ENCODE data around the gene EXOG.

Gene EXOG

GRCh38 chr3:38488949-38489348 is 7.2 kb upstream of the EXOG start:
- Histone ChIP-seq H3K36me3 (ENCODE audit: control insufficient read depth in 2 of 2, insufficient read depth in 2 of 2, low read length in 2 of 2) (peaks cover 3 to 13% of the 10 kb centered on the region in 2 donors), H3K4me3 (ENCODE audit: low read length in 2 of 2) (no peak overlapping the region), H3K9ac (ENCODE audit: low read length in 2 of 2) (no peak overlapping the region), H3K4me1 (ENCODE audit: control insufficient read depth, insufficient read depth, low read length) (no peaks in the 10 kb centered on the region), H3K27me3 (ENCODE audit: control insufficient read depth in 1 of 2, insufficient read depth in 2 of 2, low read length in 2 of 2) (no peaks in the 10 kb centered on the region), H3K9me3 (ENCODE audit: control insufficient read depth in 2 of 2, low read length in 2 of 2) (no peaks in the 10 kb centered on the region), H3K27ac (ENCODE audit: low read length) (no peak overlapping the region)

- no peak overlapping the region for H3K27ac ChIP-seq (ENCODE audit: low read length)
- H3K4me1 ChIP-seq (ENCODE audit: control insufficient read depth, insufficient read depth, low read length): no peaks in the 10 kb centered on the region
Measured at GRCh38 chr3:38489766-38490165, 6.4 kb upstream of the EXOG start.

DNA sequence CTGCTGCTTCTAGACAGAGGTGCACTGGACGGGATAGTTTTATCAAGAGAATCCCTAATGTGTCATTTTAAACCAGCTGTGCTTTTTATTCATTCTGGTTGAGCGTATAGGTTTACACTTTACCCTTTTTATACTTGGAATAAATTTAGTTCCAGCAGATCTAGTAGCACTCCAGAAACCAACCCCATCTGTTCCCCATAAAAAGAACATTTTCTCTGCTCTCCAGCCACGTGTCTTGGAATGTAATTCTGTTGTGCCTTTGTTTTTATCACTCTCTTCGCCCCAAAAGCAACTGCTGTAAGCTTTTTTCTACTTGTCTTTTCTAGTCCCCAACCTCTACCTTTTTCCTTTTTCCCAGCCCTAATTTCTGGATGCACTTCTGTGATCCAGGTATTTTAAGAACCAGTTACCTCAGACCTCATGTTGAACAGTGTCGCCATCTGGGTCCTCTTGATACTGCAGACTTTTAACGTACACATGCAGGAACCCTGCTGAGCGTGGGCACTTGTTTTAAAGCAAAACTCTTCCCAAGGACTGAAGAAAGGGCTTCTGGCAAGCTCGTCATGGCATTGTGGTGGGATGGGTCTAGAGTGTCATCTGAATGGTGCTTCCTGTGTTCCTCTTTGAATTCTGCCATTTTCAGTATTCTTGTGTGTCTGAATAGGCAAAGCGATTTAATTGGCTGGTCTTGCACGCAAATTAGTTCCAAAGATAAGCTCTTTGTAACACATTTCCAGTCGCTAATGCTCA is 5.7 kb upstream of the EXOG start:
- Histone ChIP-seq H3K27me3 (ENCODE audit: control insufficient read depth in 1 of 2, insufficient read depth in 2 of 2, low read length in 2 of 2) (no peaks in the 10 kb centered on the region), H3K36me3 (ENCODE audit: control insufficient read depth in 2 of 2, insufficient read depth in 2 of 2, low read length in 2 of 2) (peaks cover 3 to 5% of the 10 kb centered on the region in 2 donors), H3K4me1 (ENCODE audit: control insufficient read depth, insufficient read depth, low read length) (no peaks in the 10 kb centered on the region), H3K27ac (ENCODE audit: low read length) (no peak overlapping the region), H3K9ac (ENCODE audit: low read length in 2 of 2) (no peak overlapping the region), H3K9me3 (ENCODE audit: control insufficient read depth in 2 of 2, low read length in 2 of 2) (no peaks in the 10 kb centered on the region), H3K4me3 (ENCODE audit: low read length in 2 of 2) (no peak overlapping the region)

More at GRCh38 chr3:38489766-38490165, 6.4 kb upstream of the EXOG start:
- H3K27me3 ChIP-seq (ENCODE audit: control insufficient read depth in 1 of 2, insufficient read depth in 2 of 2, low read length in 2 of 2): no peaks in the 10 kb centered on the region
- H3K4me3 ChIP-seq (ENCODE audit: low read length in 2 of 2): no peak overlapping the region
- H3K36me3 ChIP-seq (ENCODE audit: control insufficient read depth in 2 of 2, insufficient read depth in 2 of 2, low read length in 2 of 2): peaks cover 3 to 8% of the 10 kb centered on the region in 2 donors
- H3K9ac ChIP-seq (ENCODE audit: low read length in 2 of 2): no peak overlapping the region
- H3K9me3 ChIP-seq (ENCODE audit: control insufficient read depth in 2 of 2, low read length in 2 of 2): no peaks in the 10 kb centered on the region

- Histone ChIP-seq H3K27me3 (ENCODE audit: control insufficient read depth in 1 of 2, insufficient read depth in 2 of 2, low read length in 2 of 2) (no peaks in the 10 kb centered on the region), H3K4me3 (ENCODE audit: low read length in 2 of 2) (no peak overlapping the region), H3K36me3 (ENCODE audit: control insufficient read depth in 2 of 2, insufficient read depth in 2 of 2, low read length in 2 of 2) (peaks cover under 1 to 3% of the 10 kb centered on the region in 2 donors), H3K9me3 (ENCODE audit: control insufficient read depth in 2 of 2, low read length in 2 of 2) (no peaks in the 10 kb centered on the region), H3K27ac (ENCODE audit: low read length) (no peak overlapping the region), H3K4me1 (ENCODE audit: control insufficient read depth, insufficient read depth, low read length) (no peaks in the 10 kb centered on the region), H3K9ac (ENCODE audit: low read length in 2 of 2) (no peak overlapping the region)
Measured at GRCh38 chr3:38491215-38491614, 4.9 kb upstream of the EXOG start.

GRCh38 chr3:38493031-38493430 is 3.1 kb upstream of the EXOG start:
- Histone ChIP-seq H3K4me1 (ENCODE audit: control insufficient read depth, insufficient read depth, low read length) (peaks cover 5% of the 10 kb centered on the region), H3K27ac (ENCODE audit: low read length) (no peak overlapping the region), H3K27me3 (ENCODE audit: control insufficient read depth in 1 of 2, insufficient read depth in 2 of 2, low read length in 2 of 2) (no peaks in the 10 kb centered on the region), H3K36me3 (ENCODE audit: control insufficient read depth in 2 of 2, insufficient read depth in 2 of 2, low read length in 2 of 2) (peaks cover 0 to 3% of the 10 kb centered on the region in 2 donors), H3K9me3 (ENCODE audit: control insufficient read depth in 2 of 2, low read length in 2 of 2) (no peaks in the 10 kb centered on the region), H3K9ac (ENCODE audit: low read length in 2 of 2) (no peak overlapping the region), H3K4me3 (ENCODE audit: low read length in 2 of 2) (no peak overlapping the region)

DNA sequence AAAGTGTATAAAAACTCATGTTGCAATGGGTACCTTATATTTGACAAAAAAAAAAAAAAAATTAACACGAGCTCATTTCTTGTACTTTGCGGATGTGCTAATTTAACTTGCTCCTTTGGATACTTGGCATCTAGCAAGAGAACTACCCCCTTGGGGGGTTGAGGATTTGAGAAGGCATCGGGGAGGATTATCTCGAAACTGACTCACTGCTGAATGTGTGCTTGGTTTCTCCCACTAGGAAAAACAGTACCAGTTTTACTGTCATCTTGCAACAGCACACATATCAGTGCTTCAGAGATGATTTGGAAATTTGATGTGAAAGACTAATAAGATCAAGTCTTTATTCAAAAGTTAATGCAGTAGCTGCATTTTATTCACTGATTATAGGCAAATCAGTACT is 891 bp downstream of the EXOG start:
- Histone ChIP-seq H3K27me3 (ENCODE audit: control insufficient read depth in 1 of 2, insufficient read depth in 2 of 2, low read length in 2 of 2) (no peaks in the 10 kb centered on the region), H3K27ac (ENCODE audit: low read length) (no peak overlapping the region), H3K9ac (ENCODE audit: low read length in 2 of 2) (peak overlapping the region; percentile 83 to 89), H3K9me3 (ENCODE audit: control insufficient read depth in 2 of 2, low read length in 2 of 2) (no peaks in the 10 kb centered on the region), H3K4me1 (ENCODE audit: control insufficient read depth, insufficient read depth, low read length) (peaks cover 5% of the 10 kb centered on the region), H3K4me3 (ENCODE audit: low read length in 2 of 2) (peak overlapping the region; percentile 83 to 90), H3K36me3 (ENCODE audit: control insufficient read depth in 2 of 2, insufficient read depth in 2 of 2, low read length in 2 of 2) (peaks cover 5 to 7% of the 10 kb centered on the region in 2 donors)

- no peaks in the 10 kb centered on the region for H3K9me3 ChIP-seq (ENCODE audit: control insufficient read depth in 2 of 2, low read length in 2 of 2)
- no peak overlapping the region for H3K27ac ChIP-seq (ENCODE audit: low read length)
- H3K36me3 ChIP-seq (ENCODE audit: control insufficient read depth in 2 of 2, insufficient read depth in 2 of 2, low read length in 2 of 2): peaks cover 12 to 16% of the 10 kb centered on the region in 2 donors
- H3K4me3 ChIP-seq (ENCODE audit: low read length in 2 of 2): no peak overlapping the region
- no peak overlapping the region for H3K9ac ChIP-seq (ENCODE audit: low read length in 2 of 2)
- H3K27me3 ChIP-seq (ENCODE audit: control insufficient read depth in 1 of 2, insufficient read depth in 2 of 2, low read length in 2 of 2): no peaks in the 10 kb centered on the region
- H3K4me1 ChIP-seq (ENCODE audit: control insufficient read depth, insufficient read depth, low read length): peaks cover 5% of the 10 kb centered on the region
Measured at GRCh38 chr3:38500688-38501417, 4.7 kb downstream of the EXOG start.

GRCh38 chr3:38507120-38507519 is 11.0 kb downstream of the EXOG start:
- H3K36me3 ChIP-seq (ENCODE audit: control insufficient read depth in 2 of 2, insufficient read depth in 2 of 2, low read length in 2 of 2): peaks cover 14 to 27% of the 10 kb centered on the region in 2 donors

DNA sequence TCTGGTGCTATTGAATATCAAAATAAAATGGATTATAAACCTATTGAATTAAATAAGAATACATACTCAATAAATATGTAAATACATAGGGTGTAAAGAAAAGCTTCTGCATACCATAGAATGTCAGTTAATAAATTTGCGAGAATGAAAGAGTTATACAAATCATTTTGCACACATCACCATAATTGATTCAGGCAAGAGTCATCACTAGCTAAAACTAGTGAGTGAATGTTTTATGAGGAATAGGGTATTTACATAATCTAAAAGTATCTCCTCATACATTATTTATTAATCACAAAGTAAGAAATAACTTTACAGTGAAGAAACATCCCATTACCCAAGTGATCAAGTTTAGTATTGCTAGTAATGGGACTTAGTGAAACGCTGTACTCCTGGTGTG is 13.6 kb downstream of the EXOG start:
- H3K36me3 ChIP-seq (ENCODE audit: control insufficient read depth in 2 of 2, insufficient read depth in 2 of 2, low read length in 2 of 2): peaks cover 16 to 25% of the 10 kb centered on the region in 2 donors
- no peaks in the 10 kb centered on the region for H3K4me1 ChIP-seq (ENCODE audit: control insufficient read depth, insufficient read depth, low read length)
- H3K27me3 ChIP-seq (ENCODE audit: control insufficient read depth in 1 of 2, insufficient read depth in 2 of 2, low read length in 2 of 2): no peaks in the 10 kb centered on the region
- no peak overlapping the region for H3K9ac ChIP-seq (ENCODE audit: low read length in 2 of 2)
- H3K4me3 ChIP-seq (ENCODE audit: low read length in 2 of 2): no peak overlapping the region
- no peak overlapping the region for H3K27ac ChIP-seq (ENCODE audit: low read length)
- no peaks in the 10 kb centered on the region for H3K9me3 ChIP-seq (ENCODE audit: control insufficient read depth in 2 of 2, low read length in 2 of 2)

More at GRCh38 chr3:38507120-38507519, 11.0 kb downstream of the EXOG start:
- Histone ChIP-seq H3K27me3 (ENCODE audit: control insufficient read depth in 1 of 2, insufficient read depth in 2 of 2, low read length in 2 of 2) (no peaks in the 10 kb centered on the region), H3K9me3 (ENCODE audit: control insufficient read depth in 2 of 2, low read length in 2 of 2) (no peaks in the 10 kb centered on the region), H3K27ac (ENCODE audit: low read length) (no peak overlapping the region), H3K4me1 (ENCODE audit: control insufficient read depth, insufficient read depth, low read length) (no peaks in the 10 kb centered on the region), H3K4me3 (ENCODE audit: low read length in 2 of 2) (no peak overlapping the region), H3K9ac (ENCODE audit: low read length in 2 of 2) (no peak overlapping the region)

DNA sequence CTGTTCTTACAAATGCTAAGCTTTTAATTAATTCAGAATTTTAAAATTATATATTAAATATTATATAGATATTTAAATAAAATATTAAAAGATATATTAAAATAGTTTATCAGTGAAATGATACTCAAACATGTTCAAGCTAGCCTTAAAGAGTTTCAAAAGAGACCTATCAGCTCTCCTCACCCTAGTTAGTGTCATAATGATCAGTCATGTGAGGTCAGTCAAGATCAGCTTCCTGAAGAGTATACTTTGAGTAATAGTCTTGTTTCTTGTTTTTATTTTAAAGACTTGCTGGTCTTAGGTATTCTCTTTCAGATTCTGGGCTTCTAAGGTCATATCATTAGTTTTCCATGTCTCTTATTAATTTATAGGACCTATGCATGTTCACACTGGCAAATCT is 14.5 kb downstream of the EXOG start:
- Histone ChIP-seq H3K27me3 (ENCODE audit: control insufficient read depth in 1 of 2, insufficient read depth in 2 of 2, low read length in 2 of 2) (no peaks in the 10 kb centered on the region), H3K27ac (ENCODE audit: low read length) (no peak overlapping the region), H3K36me3 (ENCODE audit: control insufficient read depth in 2 of 2, insufficient read depth in 2 of 2, low read length in 2 of 2) (peaks cover 17 to 24% of the 10 kb centered on the region in 2 donors), H3K4me1 (ENCODE audit: control insufficient read depth, insufficient read depth, low read length) (no peaks in the 10 kb centered on the region), H3K4me3 (ENCODE audit: low read length in 2 of 2) (no peak overlapping the region), H3K9ac (ENCODE audit: low read length in 2 of 2) (no peak overlapping the region), H3K9me3 (ENCODE audit: control insufficient read depth in 2 of 2, low read length in 2 of 2) (no peaks in the 10 kb centered on the region)

GRCh38 chr3:38511546-38511945 is 15.4 kb downstream of the EXOG start:
- no peak overlapping the region for H3K9ac ChIP-seq (ENCODE audit: low read length in 2 of 2)
- H3K36me3 ChIP-seq (ENCODE audit: control insufficient read depth in 2 of 2, insufficient read depth in 2 of 2, low read length in 2 of 2): peaks cover 17 to 24% of the 10 kb centered on the region in 2 donors
- no peaks in the 10 kb centered on the region for H3K4me1 ChIP-seq (ENCODE audit: control insufficient read depth, insufficient read depth, low read length)
- no peak overlapping the region for H3K4me3 ChIP-seq (ENCODE audit: low read length in 2 of 2)
- no peak overlapping the region for H3K27ac ChIP-seq (ENCODE audit: low read length)
- H3K27me3 ChIP-seq (ENCODE audit: control insufficient read depth in 1 of 2, insufficient read depth in 2 of 2, low read length in 2 of 2): no peaks in the 10 kb centered on the region
- H3K9me3 ChIP-seq (ENCODE audit: control insufficient read depth in 2 of 2, low read length in 2 of 2): no peaks in the 10 kb centered on the region
